Measurements from ENCODE around the gene MYO5C. TPM values are rescaled to one million over a fixed set of nuclear protein-coding genes. Genes with fewer than 3 reads are reported as not detected.

Gene MYO5C
- total RNA-seq, 4 donors from 2014 or later, result 56.1 to 151 (median 84.5) TPM

DNA sequence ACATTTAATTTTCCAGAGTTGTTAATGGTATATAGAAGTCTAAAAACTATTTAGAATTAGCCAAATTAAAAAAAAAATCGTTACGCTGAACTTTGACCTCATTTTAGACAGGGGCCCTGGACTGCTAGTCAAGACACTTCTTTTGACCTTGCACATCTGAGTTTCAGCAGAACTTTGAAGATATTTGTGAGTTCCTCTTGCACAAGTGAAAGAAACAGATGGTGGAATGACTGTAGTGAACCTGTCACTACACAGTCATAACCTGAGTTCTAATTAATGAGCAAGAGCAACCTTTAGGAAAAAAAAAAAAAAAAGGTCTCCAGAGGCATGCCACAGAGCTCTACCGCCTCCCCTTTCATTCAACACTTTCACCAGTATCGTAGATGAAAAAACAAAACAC is 5.3 kb downstream of the MYO5C start:
- H3K9me3 ChIP-seq, result no peaks in the 10 kb centered on the region
- H3K4me3 ChIP-seq, result no peak overlapping the region
- peaks cover 11 to 54% (median 40%) of the 10 kb centered on the region in 4 donors for H3K4me1 ChIP-seq
- peaks cover 12% of the 10 kb centered on the region for H3K27me3 ChIP-seq
- DNase-seq, result no peak
- WGBS, 2 donors (ENCODE audit: low coverage in 1 of 2), result 55 to 60% methylated on average over 4 of the region's 4 CpGs
- intact Hi-C loops (cut with DNase I; ENCODE audit: low total_unique reads), result no loop called here
- peak overlapping the region; percentile 84 to 90 (median 88) for H3K27ac ChIP-seq
- no peaks in the 10 kb centered on the region for H3K36me3 ChIP-seq
- in situ Hi-C loops (cut with MboI; ENCODE audit: low pct_ligation_motif_present in 1 of 4, low pct_unique_long_range_greater_than_20kb in 1 of 4, low sequenced_read_pairs in 3 of 4), result no loop called here
- TF ChIP-seq POLR2A (IDR thresholded peaks at IDR 0.05), result no peak
- TF ChIP-seq, protein P1, sequence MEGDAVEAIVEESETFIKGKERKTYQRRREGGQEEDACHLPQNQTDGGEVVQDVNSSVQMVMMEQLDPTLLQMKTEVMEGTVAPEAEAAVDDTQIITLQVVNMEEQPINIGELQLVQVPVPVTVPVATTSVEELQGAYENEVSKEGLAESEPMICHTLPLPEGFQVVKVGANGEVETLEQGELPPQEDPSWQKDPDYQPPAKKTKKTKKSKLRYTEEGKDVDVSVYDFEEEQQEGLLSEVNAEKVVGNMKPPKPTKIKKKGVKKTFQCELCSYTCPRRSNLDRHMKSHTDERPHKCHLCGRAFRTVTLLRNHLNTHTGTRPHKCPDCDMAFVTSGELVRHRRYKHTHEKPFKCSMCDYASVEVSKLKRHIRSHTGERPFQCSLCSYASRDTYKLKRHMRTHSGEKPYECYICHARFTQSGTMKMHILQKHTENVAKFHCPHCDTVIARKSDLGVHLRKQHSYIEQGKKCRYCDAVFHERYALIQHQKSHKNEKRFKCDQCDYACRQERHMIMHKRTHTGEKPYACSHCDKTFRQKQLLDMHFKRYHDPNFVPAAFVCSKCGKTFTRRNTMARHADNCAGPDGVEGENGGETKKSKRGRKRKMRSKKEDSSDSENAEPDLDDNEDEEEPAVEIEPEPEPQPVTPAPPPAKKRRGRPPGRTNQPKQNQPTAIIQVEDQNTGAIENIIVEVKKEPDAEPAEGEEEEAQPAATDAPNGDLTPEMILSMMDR (IDR thresholded peaks at IDR 0.05), result no peak
- TF ChIP-seq EP300 (IDR thresholded peaks at IDR 0.05; ENCODE audit: low read depth), result no peak
- no peak for TF ChIP-seq POLR2AphosphoS5 (IDR thresholded peaks at IDR 0.05)

DNA sequence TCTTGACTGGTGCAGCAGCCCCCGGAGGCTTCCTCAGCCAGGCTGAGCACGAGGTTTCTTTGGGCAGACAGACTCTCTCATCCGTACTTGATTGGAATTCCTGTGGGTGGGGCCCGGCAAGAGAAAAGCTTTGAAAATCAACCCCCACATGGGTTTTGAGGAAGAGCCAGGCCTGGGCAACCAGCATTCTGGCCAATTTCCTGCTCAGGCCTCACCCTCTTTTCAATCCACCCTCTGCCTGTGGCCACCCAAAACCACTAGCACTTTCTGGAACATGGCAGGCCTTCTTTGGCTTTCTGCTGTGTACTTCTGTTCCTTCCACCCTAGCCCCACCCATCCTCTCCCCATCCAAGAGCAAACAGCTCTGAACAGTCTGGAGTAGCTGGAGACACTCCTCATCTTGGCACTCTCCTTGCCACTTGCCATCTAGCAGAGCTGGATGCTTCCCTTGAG is 5.9 kb downstream of the MYO5C start:
- H3K4me1 ChIP-seq, result peaks cover 11 to 47% (median 36%) of the 10 kb centered on the region in 4 donors
- in situ Hi-C loops (cut with MboI; ENCODE audit: low pct_ligation_motif_present in 1 of 4, low pct_unique_long_range_greater_than_20kb in 1 of 4, low sequenced_read_pairs in 3 of 4), result no loop called here
- DNase-seq, result peak; percentile 68
- H3K27me3 ChIP-seq, result peaks cover 6% of the 10 kb centered on the region
- TF ChIP-seq POLR2AphosphoS5 (IDR thresholded peaks at IDR 0.05) (peak in 1 of 3 donors; percentile 34), EP300 (IDR thresholded peaks at IDR 0.05; ENCODE audit: low read depth) (no peak), POLR2A (IDR thresholded peaks at IDR 0.05) (peak; percentile 22)
- TF ChIP-seq, protein P1 (IDR thresholded peaks at IDR 0.05), result no peak
- no peaks in the 10 kb centered on the region for H3K36me3 ChIP-seq
- intact Hi-C loops (cut with DNase I; ENCODE audit: low total_unique reads), result no loop called here
- 53% methylated on average over 4 of the region's 4 CpGs; no CpG with 5 or more reads in 1 of the 2 donors for WGBS, 2 donors (ENCODE audit: low coverage in 1 of 2)
- no peak overlapping the region for H3K4me3 ChIP-seq
- peak overlapping the region; percentile 84 to 90 (median 88) for H3K27ac ChIP-seq
- no peaks in the 10 kb centered on the region for H3K9me3 ChIP-seq

DNA sequence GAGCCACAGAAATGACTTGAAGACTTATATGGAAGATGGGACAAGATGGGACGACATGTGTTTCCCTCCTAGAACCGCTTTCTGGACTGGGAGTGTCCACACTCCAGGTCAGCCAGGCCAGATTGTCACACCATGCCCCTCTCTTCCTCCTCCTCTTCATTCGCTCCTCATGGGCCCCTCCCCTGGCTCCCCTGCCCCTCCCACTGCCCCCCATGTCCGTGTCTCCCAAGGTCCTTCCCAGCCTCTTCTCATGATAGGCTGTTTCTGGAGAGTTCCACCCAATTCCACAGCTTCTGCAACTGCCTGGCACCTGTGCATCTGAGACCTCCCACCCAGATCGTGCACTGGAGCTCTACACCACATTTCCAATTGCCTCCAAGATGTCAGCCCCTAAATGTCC is 6.6 kb downstream of the MYO5C start:
- in situ Hi-C loops (cut with MboI; ENCODE audit: low pct_ligation_motif_present in 1 of 4, low pct_unique_long_range_greater_than_20kb in 1 of 4, low sequenced_read_pairs in 3 of 4), result no loop called here
- no peaks in the 10 kb centered on the region for H3K9me3 ChIP-seq
- 82 to 86% methylated on average over 4 to 5 of the region's 5 CpGs for WGBS, 2 donors (ENCODE audit: low coverage in 1 of 2)
- H3K27me3 ChIP-seq, result no peaks in the 10 kb centered on the region
- peak overlapping the region; percentile 84 to 90 (median 88) for H3K27ac ChIP-seq
- intact Hi-C loops (cut with DNase I; ENCODE audit: low total_unique reads), result no loop called here
- TF ChIP-seq POLR2AphosphoS5 (IDR thresholded peaks at IDR 0.05) (no peak), EP300 (IDR thresholded peaks at IDR 0.05; ENCODE audit: low read depth) (no peak), POLR2A (IDR thresholded peaks at IDR 0.05) (no peak)
- TF ChIP-seq, protein P1 (IDR thresholded peaks at IDR 0.05), result no peak
- H3K4me1 ChIP-seq, result peaks cover 11 to 40% (median 36%) of the 10 kb centered on the region in 4 donors
- H3K36me3 ChIP-seq, result no peaks in the 10 kb centered on the region
- H3K4me3 ChIP-seq, result no peak overlapping the region
- DNase-seq, result no peak

DNA sequence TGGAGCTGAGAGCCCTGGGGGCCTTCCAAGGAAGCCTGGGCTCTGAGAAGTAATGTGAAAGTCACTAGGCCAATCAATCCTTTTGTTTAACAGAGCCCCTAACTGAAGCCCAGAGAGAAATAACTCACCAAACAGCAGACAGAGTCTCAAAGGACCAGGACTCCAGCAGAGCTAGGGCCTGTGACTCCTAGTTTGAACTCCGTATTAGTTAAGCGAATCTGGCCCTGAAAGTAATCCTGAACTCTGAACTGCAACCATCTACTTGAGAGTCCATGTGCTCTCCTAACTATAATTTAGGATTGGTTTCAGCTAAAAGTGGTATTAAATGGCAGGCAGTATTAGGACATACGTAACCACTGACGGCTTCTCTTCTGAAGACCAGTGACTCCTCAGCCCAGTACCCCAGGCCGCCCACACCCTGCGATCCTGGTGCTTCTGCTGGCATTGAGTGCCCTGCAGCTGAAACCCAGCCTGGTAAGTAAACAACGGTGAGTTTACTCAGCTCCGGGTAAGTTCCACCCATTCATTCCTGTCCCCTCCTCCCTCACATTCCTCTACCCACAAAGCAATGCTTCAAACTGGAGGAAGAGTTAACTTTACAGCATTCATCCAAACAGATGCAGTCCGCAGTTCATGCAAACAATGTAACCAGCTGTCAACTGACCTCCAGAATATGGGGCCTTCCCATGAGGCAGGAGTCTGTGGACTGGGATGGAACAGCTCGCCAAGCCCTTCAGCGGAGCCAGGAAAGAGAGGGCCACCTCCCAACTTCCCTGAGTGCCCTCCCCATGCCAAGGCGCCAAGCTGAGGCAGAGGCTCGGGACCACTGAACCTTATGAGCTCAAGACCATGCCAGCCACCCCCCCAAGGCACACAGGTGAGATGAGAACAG is 7.3 kb downstream of the MYO5C start:
- intact Hi-C loops (cut with DNase I; ENCODE audit: low total_unique reads), result no loop called here
- Histone ChIP-seq H3K36me3 (no peaks in the 10 kb centered on the region), H3K9me3 (no peaks in the 10 kb centered on the region), H3K4me1 (peaks cover 11 to 35% (median 31%) of the 10 kb centered on the region in 4 donors), H3K27ac (peak overlapping the region; percentile 85 to 90 (median 88)), H3K4me3 (peak overlapping the region in 2 of 4 donors; percentile 4 to 9), H3K27me3 (no peaks in the 10 kb centered on the region)
- in situ Hi-C loops (cut with MboI; ENCODE audit: low pct_ligation_motif_present in 1 of 4, low pct_unique_long_range_greater_than_20kb in 1 of 4, low sequenced_read_pairs in 3 of 4), result no loop called here
- DNase-seq, result peak; percentile 87
- TF ChIP-seq POLR2A (IDR thresholded peaks at IDR 0.05), result peak; percentile 74
- peak; percentile 73 to 90 (median 76) for TF ChIP-seq POLR2AphosphoS5 (IDR thresholded peaks at IDR 0.05)
- TF ChIP-seq, protein P1 (IDR thresholded peaks at IDR 0.05), result no peak
- TF ChIP-seq EP300 (IDR thresholded peaks at IDR 0.05; ENCODE audit: low read depth), result peak; percentile 30
- 52 to 60% methylated on average over 2 to 13 of the region's 13 CpGs for WGBS, 2 donors (ENCODE audit: low coverage in 1 of 2)

Data from transverse colon (tissue), 4 donors.